ENCODE results near the gene PGA5.
"Not testable (repeated sequence)": the region's sequence is repeated elsewhere in the genome, so short reads cannot be mapped to it uniquely, and the experiment has no call there.

- TF ChIP-seq POLR2A, TAF1, SPI1, POU2F2, POLR2AphosphoS5 (IDR thresholded peaks at IDR 0.05; ENCODE audit: low read depth, low read length): not testable (repeated sequence)
Measured at GRCh38 chr11:61232548-61233145, 8.3 kb upstream of the PGA5 start.

All from GM12891 (cell line).